Mesothelial cell of epicardium (in vitro differentiated cells): Measurements from ENCODE around the gene IRX3. TPM values are rescaled to one million over a fixed set of nuclear protein-coding genes. Genes with fewer than 3 reads are reported as not detected.
A peak's percentile ranks its signal among the peaks of the same experiment; 100 is the strongest.

Experiments used
- DNase-seq, 2 experiments: peaks; one replicate each; pipeline ENCODE4 v3.0.0; 2021; ENCODE audit warnings: low spot score in 2 of 2; ENCODE audit not compliant: unreplicated experiment in 2 of 2
- H3K27ac Mint-ChIP-seq: 2 replicates; pipeline ENCODE4 v1.8.0; 2021; ENCODE audit warnings: mixed read lengths
- H3K27me3 Mint-ChIP-seq: 2 replicates; pipeline ENCODE4 v1.8.0; 2021; ENCODE audit warnings: low read depth, mixed read lengths
- H3K36me3 Mint-ChIP-seq: 2 replicates; pipeline ENCODE4 v1.8.0; 2021; ENCODE audit warnings: mixed read lengths
- H3K4me1 Mint-ChIP-seq: 2 replicates; pipeline ENCODE4 v1.8.0; 2021; ENCODE audit warnings: mixed read lengths
- H3K4me3 Mint-ChIP-seq: 2 replicates; pipeline ENCODE4 v1.8.0; 2021; ENCODE audit warnings: mild to moderate bottlenecking, moderate library complexity, mixed read lengths
- H3K9me3 Mint-ChIP-seq: 2 replicates; pipeline ENCODE4 v1.8.0; 2021; ENCODE audit warnings: mixed read lengths
- CTCF ChIP-seq: fragments of 200-600 bp; sonication (generic); IDR thresholded peaks from one replicate; pipeline ENCODE4 v1.5.0; 2021; ENCODE audit warnings: antibody characterized with exemption; ENCODE audit not compliant: unreplicated experiment
- total RNA-seq: library from RNA; stranded (reverse); gene quantifications from 3 replicates; pipeline ENCODE4 v1.2.1, GENCODE V29; 2021

The IRX3 gene
- 40.3 to 45.8 TPM (median 45.2 TPM) in 3 replicates for total RNA-seq

GRCh38 chr16:54286366-54287130, at the start of gene IRX3:
Gene IRX3, minus strand, starts transcription at chr16:54286787. Its CDS starts 737 bp downstream, at chr16:54286050.
- Mint-ChIP-seq H3K9me3 (no peaks in the 10 kb centered on the region), H3K27me3 (peaks cover 74% of the 10 kb centered on the region), H3K4me1 (peaks cover 38% of the 10 kb centered on the region), H3K36me3 (peaks cover 10% of the 10 kb centered on the region), H3K4me3 (peak within 1 kb of the TSS; percentile 95), H3K27ac (peak within 1 kb of the TSS; percentile 99)
- DNase-seq, result peak; percentile 61 to 78
- TF ChIP-seq CTCF, result no peak

- TF ChIP-seq CTCF, result no peak
- Mint-ChIP-seq H3K36me3 (no peaks in the 10 kb centered on the region), H3K9me3 (peaks cover 4% of the 10 kb centered on the region), H3K27ac (no peak overlapping the region), H3K27me3 (peaks cover 16% of the 10 kb centered on the region), H3K4me3 (no peak overlapping the region), H3K4me1 (peaks cover 10% of the 10 kb centered on the region)
- no peak for DNase-seq
Observed at GRCh38 chr16:54335230-54335629, 48.6 kb upstream of the IRX3 start.

DNA sequence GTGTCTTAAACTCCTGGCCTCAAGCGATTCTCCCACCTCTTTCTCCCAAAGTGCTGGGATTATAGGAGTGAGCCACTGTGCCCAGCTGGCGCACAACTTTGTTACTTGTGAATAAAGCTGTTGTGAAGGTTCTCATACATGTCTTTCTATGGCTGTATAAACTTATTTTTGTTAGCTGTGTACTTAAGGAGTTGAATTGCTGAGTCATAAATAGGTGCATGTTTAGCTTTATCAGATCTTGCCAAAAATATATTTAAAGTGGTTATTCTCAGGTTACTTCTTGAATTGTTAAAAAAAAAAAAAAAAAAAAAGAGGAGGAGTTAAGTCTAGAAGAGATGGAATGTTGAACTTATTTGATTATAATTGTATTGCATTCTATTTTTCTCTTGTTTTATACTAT, 47.6 kb upstream of the IRX3 start:
- H3K27ac Mint-ChIP-seq, result no peak overlapping the region
- TF ChIP-seq CTCF, result no peak
- H3K9me3 Mint-ChIP-seq, result peaks cover 1% of the 10 kb centered on the region
- peaks cover 10% of the 10 kb centered on the region for H3K4me1 Mint-ChIP-seq
- H3K4me3 Mint-ChIP-seq, result no peak overlapping the region
- H3K36me3 Mint-ChIP-seq, result no peaks in the 10 kb centered on the region
- no peak for DNase-seq
- H3K27me3 Mint-ChIP-seq, result peaks cover 14% of the 10 kb centered on the region

- no peaks in the 10 kb centered on the region for H3K36me3 Mint-ChIP-seq
- H3K4me1 Mint-ChIP-seq, result peaks cover 10% of the 10 kb centered on the region
- H3K4me3 Mint-ChIP-seq, result no peak overlapping the region
- H3K27me3 Mint-ChIP-seq, result peaks cover 14% of the 10 kb centered on the region
- H3K27ac Mint-ChIP-seq, result no peak overlapping the region
- TF ChIP-seq CTCF, result no peak
- DNase-seq, result no peak
- H3K9me3 Mint-ChIP-seq, result no peaks in the 10 kb centered on the region
Observed at GRCh38 chr16:54331241-54332002, 44.8 kb upstream of the IRX3 start.

GRCh38 chr16:54327609-54328008, 41.0 kb upstream of the IRX3 start:
- Mint-ChIP-seq H3K36me3 (no peaks in the 10 kb centered on the region), H3K9me3 (no peaks in the 10 kb centered on the region), H3K27me3 (peaks cover 10% of the 10 kb centered on the region), H3K4me3 (no peak overlapping the region), H3K4me1 (no peaks in the 10 kb centered on the region), H3K27ac (no peak overlapping the region)
- DNase-seq, result no peak
- no peak for TF ChIP-seq CTCF
